Endothelial cell (in vitro differentiated cells): Measurements from ENCODE around the gene SMIM35. TPM values are rescaled to one million over a fixed set of nuclear protein-coding genes. Genes with fewer than 3 reads are reported as not detected.

Experiments used
- DNase-seq: peaks from one replicate; pipeline ENCODE4 v3.0.0; 2021; ENCODE audit warnings: low spot score
- H3K27ac Mint-ChIP-seq: one replicate; pipeline ENCODE4 v1.8.0; 2021; ENCODE audit warnings: mixed read lengths, inconsistent platforms; ENCODE audit not compliant: unreplicated experiment
- H3K27me3 Mint-ChIP-seq: one replicate; pipeline ENCODE4 v1.8.0; 2021; ENCODE audit warnings: mild to moderate bottlenecking, moderate library complexity, mixed read lengths, inconsistent platforms; ENCODE audit not compliant: unreplicated experiment
- H3K36me3 Mint-ChIP-seq: one replicate; pipeline ENCODE4 v1.8.0; 2021; ENCODE audit warnings: mild to moderate bottlenecking, low read depth, mixed read lengths, inconsistent platforms; ENCODE audit not compliant: unreplicated experiment
- H3K4me1 Mint-ChIP-seq: one replicate; pipeline ENCODE4 v1.8.0; 2021; ENCODE audit warnings: mild to moderate bottlenecking, mixed read lengths, inconsistent platforms; ENCODE audit not compliant: unreplicated experiment
- H3K4me3 Mint-ChIP-seq: one replicate; pipeline ENCODE4 v1.8.0; 2021; ENCODE audit warnings: mild to moderate bottlenecking, mixed read lengths, inconsistent platforms; ENCODE audit not compliant: unreplicated experiment
- H3K9me3 Mint-ChIP-seq: one replicate; pipeline ENCODE4 v1.8.0; 2021; ENCODE audit warnings: mixed read lengths, inconsistent platforms; ENCODE audit not compliant: unreplicated experiment
- total RNA-seq: library from RNA; stranded (reverse); fragmentation: NEBNext Ultra II Directional; extraction: Animal tissue kit (Norgen Biotek cat#: 25700); gene quantifications from one replicate; pipeline ENCODE4 v1.2.1, GENCODE V29; 2021; ENCODE audit not compliant: unreplicated experiment
- TF ChIP-seq, protein P1 (sequence below): fragments of 200-600 bp; sonication (generic); IDR thresholded peaks from one replicate; pipeline ENCODE4 v1.5.0; 2021; ENCODE audit warnings: antibody characterized with exemption; ENCODE audit not compliant: unreplicated experiment

SMIM35 gene
- total RNA-seq, 1 donor from 2014 or later, result not detected

DNA sequence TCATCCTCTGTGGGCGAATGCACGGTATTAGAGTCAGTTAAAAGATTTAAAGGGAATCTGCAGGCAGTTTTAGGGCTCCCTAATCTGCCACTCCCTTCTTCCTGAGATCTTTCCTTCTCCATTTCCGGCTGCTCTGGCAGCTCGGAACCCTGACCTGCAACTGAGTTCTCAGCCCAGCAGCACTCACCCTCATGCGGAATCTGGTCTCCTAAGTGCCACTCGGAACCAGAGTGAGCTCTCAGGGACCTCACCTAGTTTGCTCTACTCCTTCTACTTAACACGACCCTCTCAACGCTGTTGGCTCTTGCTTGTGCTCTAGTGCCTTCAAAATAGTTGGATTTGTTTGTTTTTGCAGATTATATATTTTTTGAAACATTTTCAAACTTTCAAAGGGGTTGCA lies 119.9 kb downstream of the SMIM35 start:
- TF ChIP-seq, protein P1, sequence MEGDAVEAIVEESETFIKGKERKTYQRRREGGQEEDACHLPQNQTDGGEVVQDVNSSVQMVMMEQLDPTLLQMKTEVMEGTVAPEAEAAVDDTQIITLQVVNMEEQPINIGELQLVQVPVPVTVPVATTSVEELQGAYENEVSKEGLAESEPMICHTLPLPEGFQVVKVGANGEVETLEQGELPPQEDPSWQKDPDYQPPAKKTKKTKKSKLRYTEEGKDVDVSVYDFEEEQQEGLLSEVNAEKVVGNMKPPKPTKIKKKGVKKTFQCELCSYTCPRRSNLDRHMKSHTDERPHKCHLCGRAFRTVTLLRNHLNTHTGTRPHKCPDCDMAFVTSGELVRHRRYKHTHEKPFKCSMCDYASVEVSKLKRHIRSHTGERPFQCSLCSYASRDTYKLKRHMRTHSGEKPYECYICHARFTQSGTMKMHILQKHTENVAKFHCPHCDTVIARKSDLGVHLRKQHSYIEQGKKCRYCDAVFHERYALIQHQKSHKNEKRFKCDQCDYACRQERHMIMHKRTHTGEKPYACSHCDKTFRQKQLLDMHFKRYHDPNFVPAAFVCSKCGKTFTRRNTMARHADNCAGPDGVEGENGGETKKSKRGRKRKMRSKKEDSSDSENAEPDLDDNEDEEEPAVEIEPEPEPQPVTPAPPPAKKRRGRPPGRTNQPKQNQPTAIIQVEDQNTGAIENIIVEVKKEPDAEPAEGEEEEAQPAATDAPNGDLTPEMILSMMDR, result no peak
- Mint-ChIP-seq H3K9me3 (no peaks in the 10 kb centered on the region), H3K4me3 (no peak overlapping the region), H3K27me3 (no peaks in the 10 kb centered on the region), H3K4me1 (peaks cover 25% of the 10 kb centered on the region), H3K36me3 (no peaks in the 10 kb centered on the region), H3K27ac (no peak overlapping the region)
- no peak for DNase-seq

DNA sequence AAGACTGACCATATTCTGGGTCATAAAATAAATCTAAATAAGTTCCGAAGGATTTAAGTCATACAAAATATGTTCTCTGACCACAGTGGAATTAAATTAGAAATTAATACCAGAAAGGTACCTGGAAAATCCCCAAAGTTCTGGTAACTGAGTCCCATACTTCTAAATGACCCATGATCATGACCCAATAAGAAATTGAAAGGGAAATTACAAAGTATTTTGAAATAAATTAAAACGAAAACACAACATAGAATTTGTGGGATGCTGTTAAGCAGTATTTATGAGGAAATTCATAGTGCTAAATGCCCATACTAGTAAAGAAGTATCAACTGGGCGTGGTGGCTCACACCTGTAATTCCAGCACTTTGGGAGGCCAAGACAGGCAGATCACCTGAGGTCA lies 123.9 kb downstream of the SMIM35 start:
- Mint-ChIP-seq H3K4me3 (no peak overlapping the region), H3K36me3 (no peaks in the 10 kb centered on the region), H3K27me3 (peaks cover 2% of the 10 kb centered on the region), H3K27ac (no peak overlapping the region), H3K4me1 (peaks cover 7% of the 10 kb centered on the region), H3K9me3 (no peaks in the 10 kb centered on the region)
- DNase-seq, result no peak
- TF ChIP-seq, protein P1, result no peak

DNA sequence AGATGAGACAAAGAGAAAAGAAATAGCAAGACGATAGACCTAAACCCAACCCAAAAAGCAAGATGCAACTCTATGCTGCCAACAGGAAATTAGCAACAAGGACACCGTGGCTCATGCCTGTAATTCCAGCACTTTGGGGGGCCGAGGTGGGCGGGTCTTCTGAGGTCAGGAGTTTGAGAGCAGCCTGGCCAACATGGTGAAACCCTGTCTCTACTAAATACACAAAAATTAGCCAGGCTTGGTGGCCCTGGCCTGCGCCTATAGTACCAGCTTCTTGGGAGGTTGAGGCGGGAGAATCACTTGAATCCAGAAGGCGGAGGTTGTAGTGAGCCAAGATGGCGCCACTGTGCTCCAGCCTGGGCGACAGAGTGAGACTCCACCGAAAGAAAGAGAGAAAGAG lies 124.9 kb downstream of the SMIM35 start:
- Mint-ChIP-seq H3K27me3 (peaks cover 2% of the 10 kb centered on the region), H3K9me3 (no peaks in the 10 kb centered on the region), H3K36me3 (no peaks in the 10 kb centered on the region), H3K27ac (no peak overlapping the region), H3K4me3 (no peak overlapping the region), H3K4me1 (peaks cover 4% of the 10 kb centered on the region)
- no peak for DNase-seq
- TF ChIP-seq, protein P1, result no peak

DNA sequence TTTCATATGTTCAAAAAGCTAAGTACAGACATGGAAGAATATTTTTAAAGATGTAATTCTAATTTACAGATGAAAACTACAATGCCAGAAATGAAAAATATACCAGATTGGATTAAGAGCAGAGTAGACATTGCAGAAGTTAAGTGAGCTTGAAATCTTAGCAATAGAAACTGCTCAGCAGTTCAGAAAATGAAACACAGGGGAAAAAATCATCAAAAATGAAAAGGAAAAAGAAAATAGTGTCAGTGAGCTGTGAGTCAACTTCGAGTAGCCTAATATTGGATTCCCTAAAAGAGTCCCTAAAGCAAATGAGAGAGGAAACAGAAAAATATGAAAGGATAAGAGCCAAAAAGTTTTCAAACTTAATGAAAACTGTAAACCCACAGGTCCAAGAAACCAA lies 126.4 kb downstream of the SMIM35 start:
- H3K4me3 Mint-ChIP-seq, result no peak overlapping the region
- H3K4me1 Mint-ChIP-seq, result peaks cover 2% of the 10 kb centered on the region
- H3K27ac Mint-ChIP-seq, result no peak overlapping the region
- DNase-seq, result no peak
- H3K27me3 Mint-ChIP-seq, result peaks cover 2% of the 10 kb centered on the region
- H3K9me3 Mint-ChIP-seq, result no peaks in the 10 kb centered on the region
- TF ChIP-seq, protein P1, result no peak
- no peaks in the 10 kb centered on the region for H3K36me3 Mint-ChIP-seq

DNA sequence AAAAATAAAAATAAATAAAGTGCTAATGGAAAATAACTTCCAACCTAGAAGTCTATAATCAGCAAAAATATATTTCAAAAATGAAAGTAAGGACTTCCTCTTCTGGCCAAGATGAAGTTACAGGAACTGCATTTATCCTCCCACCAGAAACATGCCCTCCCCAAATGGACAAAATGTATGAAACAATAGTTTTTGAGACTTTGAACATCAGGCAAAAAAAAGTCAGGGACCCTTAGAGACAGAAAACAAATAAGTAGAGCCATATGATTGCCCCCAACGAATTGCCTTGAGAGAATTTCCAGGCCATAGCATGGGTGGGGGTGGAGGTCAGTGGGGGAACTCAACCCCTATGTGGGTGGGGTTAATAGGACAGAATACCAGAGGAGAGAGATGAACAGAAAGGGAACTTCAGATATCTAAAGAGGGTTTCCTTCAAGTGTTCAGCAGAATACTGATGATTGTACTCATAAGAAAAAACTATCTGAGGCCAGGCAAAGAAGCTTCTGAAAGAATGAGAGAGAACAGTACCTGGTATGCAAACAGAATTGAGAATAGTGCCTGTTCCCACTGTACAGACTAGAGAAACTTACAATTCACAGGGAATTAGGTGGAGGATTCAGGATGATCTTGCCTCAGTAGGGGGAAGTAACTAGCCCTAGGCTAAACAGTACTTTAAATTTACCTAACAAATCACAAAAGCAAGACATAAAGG lies 127.2 kb downstream of the SMIM35 start:
- no peaks in the 10 kb centered on the region for H3K36me3 Mint-ChIP-seq
- no peak overlapping the region for H3K27ac Mint-ChIP-seq
- H3K4me1 Mint-ChIP-seq, result peaks cover 2% of the 10 kb centered on the region
- TF ChIP-seq, protein P1, result no peak
- H3K9me3 Mint-ChIP-seq, result no peaks in the 10 kb centered on the region
- no peak for DNase-seq
- H3K27me3 Mint-ChIP-seq, result peaks cover 2% of the 10 kb centered on the region
- H3K4me3 Mint-ChIP-seq, result no peak overlapping the region
